Measurements from ENCODE around the gene REG3A.

REG3A gene

DNA sequence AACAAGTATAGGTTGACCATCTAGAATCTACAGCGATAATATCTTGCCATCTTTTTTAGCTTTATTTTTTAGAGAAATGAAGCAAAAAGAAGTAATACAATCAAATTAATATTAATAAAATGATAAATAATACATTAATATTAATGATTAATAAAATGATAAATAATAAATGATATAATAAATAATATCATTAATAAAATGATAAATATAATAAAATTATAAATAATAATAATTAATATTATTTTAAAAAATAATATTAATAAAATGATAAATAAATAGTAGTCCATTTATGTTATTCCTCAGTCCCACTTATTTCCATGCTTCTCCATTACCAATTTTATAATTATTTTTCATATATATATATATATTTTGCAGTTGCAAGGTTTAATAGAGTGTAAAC is 3.2 kb upstream of the REG3A start:
- Histone ChIP-seq H3K9me3 (ENCODE audit: control insufficient read depth, low read length) (no peaks in the 10 kb centered on the region), H3K4me1 (ENCODE audit: control insufficient read depth, insufficient read depth, low read length, poor library complexity, severe bottlenecking) (no peaks in the 10 kb centered on the region), H3K27ac (ENCODE audit: insufficient read depth, low read length, poor library complexity, severe bottlenecking) (no peak overlapping the region), H3K4me3 (ENCODE audit: insufficient read depth, low read depth, low read length, poor library complexity, severe bottlenecking) (no peak overlapping the region), H3K36me3 (ENCODE audit: control insufficient read depth, insufficient read depth, low read length) (no peaks in the 10 kb centered on the region), H3K27me3 (replicated peaks; ENCODE audit: control insufficient read depth, insufficient read depth, low read length, poor library complexity, severe bottlenecking) (no peaks in the 10 kb centered on the region)
- DNase-seq: no peak

DNA sequence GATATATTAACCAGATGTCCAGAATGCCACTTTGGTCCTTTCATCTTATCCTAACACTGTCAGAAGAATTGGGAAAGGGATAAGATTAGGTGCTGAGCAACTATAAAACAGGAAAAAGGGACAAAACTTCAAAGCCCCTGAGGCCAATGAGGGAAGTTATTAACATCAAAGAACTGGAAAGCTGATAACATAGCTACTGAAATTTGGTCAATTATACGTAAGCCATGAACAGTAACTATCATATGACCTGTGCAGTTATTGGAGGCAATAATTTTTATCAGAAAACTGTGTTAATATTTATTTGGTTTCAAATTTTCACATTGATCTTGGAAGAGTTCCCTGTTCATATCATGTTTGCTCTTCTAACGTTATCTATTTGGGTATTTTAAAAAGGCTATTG is 2.6 kb upstream of the REG3A start:
- H3K36me3 ChIP-seq (ENCODE audit: control insufficient read depth, insufficient read depth, low read length): no peaks in the 10 kb centered on the region

DNA sequence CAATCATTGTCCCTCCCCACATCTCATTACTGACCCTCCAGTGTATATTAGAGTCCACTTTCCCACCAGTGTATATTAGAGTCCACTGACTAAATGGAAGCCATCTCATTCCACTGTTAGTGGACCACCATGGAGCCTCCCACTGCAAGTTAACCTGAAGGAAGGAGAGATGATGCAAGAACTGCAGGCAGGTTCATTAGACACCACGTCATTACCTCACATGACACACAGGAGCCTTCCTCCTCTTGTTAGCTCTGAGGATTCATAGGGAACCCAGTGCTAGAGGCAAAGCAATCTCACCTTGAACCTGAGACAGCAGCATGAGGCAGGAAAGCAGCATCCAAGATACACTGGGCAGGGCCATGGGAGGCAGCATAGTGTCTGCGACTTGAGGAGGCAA is 523 bp downstream of the REG3A start:
- Histone ChIP-seq H3K36me3 (ENCODE audit: control insufficient read depth, insufficient read depth, low read length) (no peaks in the 10 kb centered on the region), H3K4me1 (ENCODE audit: control insufficient read depth, insufficient read depth, low read length, poor library complexity, severe bottlenecking) (no peaks in the 10 kb centered on the region), H3K4me3 (ENCODE audit: insufficient read depth, low read depth, low read length, poor library complexity, severe bottlenecking) (no peak overlapping the region), H3K27ac (ENCODE audit: insufficient read depth, low read length, poor library complexity, severe bottlenecking) (no peak overlapping the region), H3K9me3 (ENCODE audit: control insufficient read depth, low read length) (no peaks in the 10 kb centered on the region), H3K27me3 (replicated peaks; ENCODE audit: control insufficient read depth, insufficient read depth, low read length, poor library complexity, severe bottlenecking) (no peaks in the 10 kb centered on the region)
- DNase-seq: no peak

More for the DNA sequence above, 2.6 kb upstream of the REG3A start:
- Histone ChIP-seq H3K9me3 (ENCODE audit: control insufficient read depth, low read length) (no peaks in the 10 kb centered on the region), H3K4me3 (ENCODE audit: insufficient read depth, low read depth, low read length, poor library complexity, severe bottlenecking) (no peak overlapping the region), H3K4me1 (ENCODE audit: control insufficient read depth, insufficient read depth, low read length, poor library complexity, severe bottlenecking) (no peaks in the 10 kb centered on the region), H3K27me3 (replicated peaks; ENCODE audit: control insufficient read depth, insufficient read depth, low read length, poor library complexity, severe bottlenecking) (no peaks in the 10 kb centered on the region), H3K27ac (ENCODE audit: insufficient read depth, low read length, poor library complexity, severe bottlenecking) (no peak overlapping the region)
- no peak for DNase-seq

DNA sequence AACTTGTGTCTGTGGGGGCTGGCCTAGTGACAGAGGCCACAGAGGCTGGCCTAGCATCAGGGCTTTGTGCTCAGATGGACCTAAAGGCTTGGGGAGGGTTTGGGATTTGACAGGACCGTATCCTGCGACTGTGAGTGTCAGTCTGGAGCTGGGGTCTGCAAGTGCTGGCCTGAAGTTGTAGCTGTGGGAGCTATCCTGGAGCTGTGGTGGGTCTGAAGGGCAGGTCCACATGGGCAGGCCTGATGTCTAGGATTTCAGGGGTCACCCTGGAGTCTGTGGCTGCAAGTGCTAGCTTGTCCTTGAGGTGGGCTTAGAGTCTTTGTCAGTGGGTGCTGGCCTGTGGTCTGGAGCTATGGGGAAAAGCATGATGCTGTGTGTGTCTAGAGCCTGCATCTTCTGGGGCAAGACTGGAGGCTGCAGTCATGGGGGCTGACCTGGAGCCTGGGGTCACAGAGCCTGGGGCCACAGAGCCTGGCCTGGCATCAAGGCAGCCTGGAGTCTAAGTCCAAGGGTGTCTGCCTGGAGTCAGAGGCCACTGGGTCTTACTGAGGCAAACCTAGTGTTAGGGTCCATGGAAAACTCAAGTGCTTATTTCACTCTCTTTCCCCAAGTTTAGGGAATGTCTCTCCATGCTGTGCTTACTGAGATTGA is 3.6 kb downstream of the REG3A start:
- no peaks in the 10 kb centered on the region for H3K27me3 ChIP-seq (replicated peaks; ENCODE audit: control insufficient read depth, insufficient read depth, low read length, poor library complexity, severe bottlenecking)
- H3K27ac ChIP-seq (ENCODE audit: insufficient read depth, low read length, poor library complexity, severe bottlenecking): no peak overlapping the region
- no peaks in the 10 kb centered on the region for H3K4me1 ChIP-seq (ENCODE audit: control insufficient read depth, insufficient read depth, low read length, poor library complexity, severe bottlenecking)
- no peak for DNase-seq
- no peaks in the 10 kb centered on the region for H3K36me3 ChIP-seq (ENCODE audit: control insufficient read depth, insufficient read depth, low read length)
- H3K9me3 ChIP-seq (ENCODE audit: control insufficient read depth, low read length): no peaks in the 10 kb centered on the region
- H3K4me3 ChIP-seq (ENCODE audit: insufficient read depth, low read depth, low read length, poor library complexity, severe bottlenecking): no peak overlapping the region

DNA sequence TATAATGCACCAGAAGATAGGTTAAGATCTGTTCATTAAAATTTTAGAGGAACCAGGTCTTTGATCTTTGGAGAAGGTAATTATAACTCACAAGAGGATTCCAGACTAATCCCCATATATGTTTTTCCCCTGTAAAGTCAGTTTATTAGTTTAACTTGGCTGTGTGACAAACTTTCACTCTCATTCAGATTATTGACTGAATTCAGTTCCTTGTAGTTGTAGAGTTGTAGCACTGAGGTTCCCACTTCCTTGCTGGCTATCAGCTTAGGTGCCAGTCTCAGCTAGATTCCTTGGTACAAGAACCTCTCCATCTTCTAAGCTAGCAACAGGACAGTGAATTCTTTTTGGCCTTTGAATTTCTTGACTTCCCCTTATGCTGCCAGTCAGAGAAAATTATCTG is 20.1 kb downstream of the REG3A start:
- no peaks in the 10 kb centered on the region for H3K4me1 ChIP-seq (ENCODE audit: control insufficient read depth, insufficient read depth, low read length, poor library complexity, severe bottlenecking)
- peaks cover 3% of the 10 kb centered on the region for H3K9me3 ChIP-seq (ENCODE audit: control insufficient read depth, low read length)
- no peak overlapping the region for H3K4me3 ChIP-seq (ENCODE audit: insufficient read depth, low read depth, low read length, poor library complexity, severe bottlenecking)
- no peaks in the 10 kb centered on the region for H3K27me3 ChIP-seq (replicated peaks; ENCODE audit: control insufficient read depth, insufficient read depth, low read length, poor library complexity, severe bottlenecking)
- no peak overlapping the region for H3K27ac ChIP-seq (ENCODE audit: insufficient read depth, low read length, poor library complexity, severe bottlenecking)
- DNase-seq: no peak
- no peaks in the 10 kb centered on the region for H3K36me3 ChIP-seq (ENCODE audit: control insufficient read depth, insufficient read depth, low read length)

DNA sequence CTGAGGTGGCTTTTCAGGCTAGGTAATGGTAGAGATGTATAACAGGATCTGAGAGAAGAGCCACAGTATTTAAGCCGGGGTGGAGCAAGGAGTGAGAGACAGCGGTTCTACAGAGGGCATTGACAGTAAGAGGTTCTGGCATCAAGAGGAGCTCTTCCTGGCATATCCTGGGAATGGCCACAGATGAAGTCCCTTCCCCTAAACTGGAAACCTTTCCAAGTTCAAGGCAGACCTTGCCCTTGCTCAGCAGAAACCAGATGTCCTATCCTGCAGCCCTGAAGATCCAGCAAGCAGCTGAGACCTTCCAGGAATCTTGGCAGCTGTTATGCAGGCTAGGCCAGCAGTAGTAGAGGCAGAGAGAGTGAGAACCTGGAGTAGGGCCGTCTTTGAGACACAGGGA is 21.2 kb downstream of the REG3A start:
- Histone ChIP-seq H3K9me3 (ENCODE audit: control insufficient read depth, low read length) (peaks cover 3% of the 10 kb centered on the region), H3K27me3 (replicated peaks; ENCODE audit: control insufficient read depth, insufficient read depth, low read length, poor library complexity, severe bottlenecking) (no peaks in the 10 kb centered on the region), H3K27ac (ENCODE audit: insufficient read depth, low read length, poor library complexity, severe bottlenecking) (no peak overlapping the region), H3K4me3 (ENCODE audit: insufficient read depth, low read depth, low read length, poor library complexity, severe bottlenecking) (no peak overlapping the region), H3K4me1 (ENCODE audit: control insufficient read depth, insufficient read depth, low read length, poor library complexity, severe bottlenecking) (no peaks in the 10 kb centered on the region), H3K36me3 (ENCODE audit: control insufficient read depth, insufficient read depth, low read length) (no peaks in the 10 kb centered on the region)
- DNase-seq: no peak

DNA sequence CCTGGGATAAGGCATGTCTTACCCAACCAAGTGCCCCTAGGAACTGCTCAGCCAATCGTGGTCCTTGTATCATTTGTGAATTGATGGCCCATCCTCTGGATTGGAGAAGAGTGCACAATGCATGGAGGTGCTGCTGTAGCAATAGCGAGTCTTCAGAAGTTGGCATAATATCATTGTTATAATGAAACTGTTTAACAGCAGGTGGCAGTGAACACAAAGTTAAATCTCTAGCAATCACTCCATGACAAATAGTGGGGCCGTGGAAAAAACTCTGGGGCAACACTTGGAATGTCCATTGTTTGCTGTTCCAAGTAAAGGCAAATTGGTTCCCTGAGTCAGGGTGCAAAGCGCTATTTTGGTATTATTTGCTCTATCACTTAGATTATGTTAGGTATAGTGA is 27.9 kb downstream of the REG3A start:
- no peaks in the 10 kb centered on the region for H3K27me3 ChIP-seq (replicated peaks; ENCODE audit: control insufficient read depth, insufficient read depth, low read length, poor library complexity, severe bottlenecking)
- H3K27ac ChIP-seq (ENCODE audit: insufficient read depth, low read length, poor library complexity, severe bottlenecking): no peak overlapping the region
- no peaks in the 10 kb centered on the region for H3K4me1 ChIP-seq (ENCODE audit: control insufficient read depth, insufficient read depth, low read length, poor library complexity, severe bottlenecking)
- no peaks in the 10 kb centered on the region for H3K36me3 ChIP-seq (ENCODE audit: control insufficient read depth, insufficient read depth, low read length)
- H3K9me3 ChIP-seq (ENCODE audit: control insufficient read depth, low read length): peaks cover 5% of the 10 kb centered on the region
- no peak for DNase-seq
- H3K4me3 ChIP-seq (ENCODE audit: insufficient read depth, low read depth, low read length, poor library complexity, severe bottlenecking): no peak overlapping the region

DNA sequence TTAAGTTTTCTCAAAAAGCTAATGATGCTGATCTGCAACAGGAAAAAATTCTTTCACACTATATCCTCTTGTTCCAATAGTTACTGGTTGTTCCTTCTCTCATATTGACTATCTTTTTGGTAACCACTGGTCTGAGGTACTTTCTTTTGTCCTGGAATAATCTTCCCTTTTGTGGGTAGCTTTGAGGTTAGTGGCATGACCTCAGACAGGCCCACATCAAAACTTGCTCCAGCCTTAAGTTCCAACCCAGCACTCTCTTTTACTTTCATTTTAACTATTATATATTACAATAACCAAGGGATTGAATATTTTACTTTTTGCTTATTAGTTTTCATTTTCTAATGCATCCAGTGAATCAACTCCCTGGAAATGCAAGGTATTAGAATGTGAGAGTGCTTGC is 29.7 kb downstream of the REG3A start:
- H3K9me3 ChIP-seq (ENCODE audit: control insufficient read depth, low read length): peaks cover 5% of the 10 kb centered on the region
- no peaks in the 10 kb centered on the region for H3K4me1 ChIP-seq (ENCODE audit: control insufficient read depth, insufficient read depth, low read length, poor library complexity, severe bottlenecking)
- no peaks in the 10 kb centered on the region for H3K27me3 ChIP-seq (replicated peaks; ENCODE audit: control insufficient read depth, insufficient read depth, low read length, poor library complexity, severe bottlenecking)
- DNase-seq: no peak
- no peak overlapping the region for H3K4me3 ChIP-seq (ENCODE audit: insufficient read depth, low read depth, low read length, poor library complexity, severe bottlenecking)
- H3K27ac ChIP-seq (ENCODE audit: insufficient read depth, low read length, poor library complexity, severe bottlenecking): no peak overlapping the region
- H3K36me3 ChIP-seq (ENCODE audit: control insufficient read depth, insufficient read depth, low read length): no peaks in the 10 kb centered on the region

DNA sequence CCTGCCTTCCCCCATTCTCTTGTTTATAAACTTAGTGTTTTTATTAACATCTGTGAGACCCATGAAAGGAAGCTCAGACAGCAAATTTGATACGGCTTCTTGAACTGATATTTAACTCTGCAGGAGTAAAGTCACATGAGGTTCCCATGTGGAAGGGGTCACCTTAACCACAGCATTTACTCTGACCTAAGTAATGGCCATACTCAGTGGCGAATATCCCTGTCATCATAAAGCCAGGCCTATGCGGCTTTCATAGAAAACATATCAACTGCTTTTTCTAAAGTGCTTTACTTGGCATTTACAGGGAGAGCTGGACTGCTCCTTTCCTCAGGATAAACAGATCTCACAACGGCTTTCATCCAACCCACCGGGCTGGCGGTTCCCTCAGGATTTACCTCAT is 30.3 kb downstream of the REG3A start:
- H3K9me3 ChIP-seq (ENCODE audit: control insufficient read depth, low read length): peaks cover 5% of the 10 kb centered on the region
- H3K36me3 ChIP-seq (ENCODE audit: control insufficient read depth, insufficient read depth, low read length): no peaks in the 10 kb centered on the region
- DNase-seq: no peak
- no peaks in the 10 kb centered on the region for H3K4me1 ChIP-seq (ENCODE audit: control insufficient read depth, insufficient read depth, low read length, poor library complexity, severe bottlenecking)
- no peak overlapping the region for H3K27ac ChIP-seq (ENCODE audit: insufficient read depth, low read length, poor library complexity, severe bottlenecking)
- no peaks in the 10 kb centered on the region for H3K27me3 ChIP-seq (replicated peaks; ENCODE audit: control insufficient read depth, insufficient read depth, low read length, poor library complexity, severe bottlenecking)
- no peak overlapping the region for H3K4me3 ChIP-seq (ENCODE audit: insufficient read depth, low read depth, low read length, poor library complexity, severe bottlenecking)

DNA sequence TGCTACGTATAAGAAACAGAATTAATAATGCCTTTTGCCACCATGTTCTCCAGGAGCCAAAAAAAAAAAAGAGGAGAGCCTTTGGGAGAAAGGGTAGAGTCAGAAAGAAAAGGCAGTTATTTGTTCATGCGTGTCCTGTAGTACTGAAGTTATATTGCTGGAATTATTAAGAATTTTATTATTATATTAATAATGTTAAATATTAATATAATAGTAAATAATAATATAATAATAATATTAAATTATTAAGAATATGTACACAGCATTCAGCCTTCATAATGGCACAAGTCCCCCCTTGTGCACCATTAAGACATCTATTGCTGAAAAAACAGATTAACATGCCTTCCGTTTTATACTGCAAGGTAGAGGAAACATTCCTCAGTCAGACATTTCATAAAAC is 31.1 kb downstream of the REG3A start:
- DNase-seq: no peak
- Histone ChIP-seq H3K27me3 (replicated peaks; ENCODE audit: control insufficient read depth, insufficient read depth, low read length, poor library complexity, severe bottlenecking) (no peaks in the 10 kb centered on the region), H3K27ac (ENCODE audit: insufficient read depth, low read length, poor library complexity, severe bottlenecking) (no peak overlapping the region), H3K36me3 (ENCODE audit: control insufficient read depth, insufficient read depth, low read length) (no peaks in the 10 kb centered on the region), H3K9me3 (ENCODE audit: control insufficient read depth, low read length) (peaks cover 5% of the 10 kb centered on the region), H3K4me1 (ENCODE audit: control insufficient read depth, insufficient read depth, low read length, poor library complexity, severe bottlenecking) (no peaks in the 10 kb centered on the region), H3K4me3 (ENCODE audit: insufficient read depth, low read depth, low read length, poor library complexity, severe bottlenecking) (no peak overlapping the region)

DNA sequence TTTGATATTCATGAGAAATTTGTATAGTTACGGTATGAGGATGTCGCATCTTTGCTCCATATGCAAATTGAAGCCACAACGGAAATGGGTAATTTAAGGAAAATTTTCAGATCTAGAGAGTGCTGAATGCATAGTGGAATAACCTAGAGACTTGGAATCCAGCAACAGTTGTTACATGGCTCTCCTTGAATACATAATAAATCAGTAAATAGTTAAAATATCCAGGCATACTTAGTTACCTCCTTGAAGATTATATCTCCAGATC is 33.9 kb downstream of the REG3A start:
- H3K27me3 ChIP-seq (replicated peaks; ENCODE audit: control insufficient read depth, insufficient read depth, low read length, poor library complexity, severe bottlenecking): no peaks in the 10 kb centered on the region
- no peaks in the 10 kb centered on the region for H3K9me3 ChIP-seq (ENCODE audit: control insufficient read depth, low read length)
- H3K36me3 ChIP-seq (ENCODE audit: control insufficient read depth, insufficient read depth, low read length): no peaks in the 10 kb centered on the region
- no peaks in the 10 kb centered on the region for H3K4me1 ChIP-seq (ENCODE audit: control insufficient read depth, insufficient read depth, low read length, poor library complexity, severe bottlenecking)
- no peak overlapping the region for H3K27ac ChIP-seq (ENCODE audit: insufficient read depth, low read length, poor library complexity, severe bottlenecking)
- no peak for DNase-seq
- H3K4me3 ChIP-seq (ENCODE audit: insufficient read depth, low read depth, low read length, poor library complexity, severe bottlenecking): no peak overlapping the region

Measured in effector memory CD4-positive, alpha-beta T cell (primary cell).